Peyer's patch (tissue), 4 donors: ENCODE data around the gene TBCK. TPM values are rescaled to one million over a fixed set of nuclear protein-coding genes. Genes with fewer than 3 reads are reported as not detected.

Experiments used
- DNase-seq, 3 donors: peaks; one replicate each; pipeline ENCODE4 v3.0.0-alpha.2; 2017 to 2019
- H3K27ac ChIP-seq, 4 donors: fragments of 200-600 bp; sonication (generic); one replicate each; pipeline ENCODE4 v1.5.1; 2016 to 2019
- H3K27me3 ChIP-seq, 2 donors: fragments of 200-600 bp; sonication (generic); one replicate each; pipeline ENCODE4 v1.5.1; 2019
- H3K36me3 ChIP-seq, 3 donors: fragments of 200-600 bp; sonication (generic); one replicate each; pipeline ENCODE4 v1.5.1; 2016 to 2019
- H3K4me1 ChIP-seq, 4 donors: fragments of 200-600 bp; sonication (generic); one replicate each; pipeline ENCODE4 v1.5.1; 2016 to 2019
- H3K4me3 ChIP-seq, 4 donors: fragments of 200-600 bp; sonication (generic); 1 replicate in 3 of 4; 2 replicates in 1 of 4; pipeline ENCODE4 v1.5.1; 2016 to 2019; ENCODE audit warnings: mild to moderate bottlenecking in 1 of 4
- H3K9me3 ChIP-seq, 4 donors: fragments of 200-600 bp; sonication (generic); one replicate each; pipeline ENCODE4 v1.5.1; 2016 to 2019; ENCODE audit warnings: mild to moderate bottlenecking in 1 of 4
- CTCF ChIP-seq, 6 experiments: fragments of 450-650 bp in 4 of 6; fragments of 200-600 bp in 2 of 6; sonication (generic) in 1 of 6; IDR thresholded peaks; one replicate each; pipeline ENCODE4 v1.5.1; 2017 to 2019; ENCODE audit warnings: antibody characterized with exemption in 6 of 6, mild to moderate bottlenecking in 3 of 6, moderate library complexity in 1 of 6
- POLR2A ChIP-seq, 2 donors: fragments of 450-650 bp; IDR thresholded peaks; one replicate each; pipeline ENCODE4 v1.5.1; 2017; ENCODE audit warnings: antibody characterized with exemption in 2 of 2, mild to moderate bottlenecking in 2 of 2, moderate library complexity in 2 of 2
- total RNA-seq, 4 donors: library from RNA; depleted of rRNA; stranded (reverse); fragments of >200 nt; gene quantifications; one replicate each; pipeline ENCODE4 v1.1.0, GENCODE V29; 2016

The TBCK gene
- total RNA-seq, 4 donors from 2014 or later, result 39.9 to 96.6 (median 53.1) TPM

- no peak for TF ChIP-seq POLR2A (IDR thresholded peaks at IDR 0.05)
- no peak for TF ChIP-seq CTCF (IDR thresholded peaks at IDR 0.05)
- no peak overlapping the region for H3K27ac ChIP-seq
- H3K36me3 ChIP-seq, result peaks cover 0 to 83% (median 3%) of the 10 kb centered on the region in 3 donors
- H3K9me3 ChIP-seq, result no peaks in the 10 kb centered on the region
- H3K4me3 ChIP-seq, result no peak overlapping the region
- no peaks in the 10 kb centered on the region for H3K27me3 ChIP-seq
- H3K4me1 ChIP-seq, result no peaks in the 10 kb centered on the region
- no peak for DNase-seq
Measured at GRCh38 chr4:106336618-106337017, 20.6 kb upstream of the TBCK start.

GRCh38 chr4:106334741-106335470 is 18.9 kb upstream of the TBCK start:
- no peak for DNase-seq
- TF ChIP-seq CTCF (IDR thresholded peaks at IDR 0.05) (no peak), POLR2A (IDR thresholded peaks at IDR 0.05) (no peak)
- Histone ChIP-seq H3K36me3 (peaks cover 0 to 86% (median 3%) of the 10 kb centered on the region in 3 donors), H3K4me1 (no peaks in the 10 kb centered on the region), H3K4me3 (no peak overlapping the region), H3K27ac (no peak overlapping the region), H3K9me3 (no peaks in the 10 kb centered on the region), H3K27me3 (no peaks in the 10 kb centered on the region)

GRCh38 chr4:106333186-106333585 is 17.2 kb upstream of the TBCK start:
- Histone ChIP-seq H3K4me1 (no peaks in the 10 kb centered on the region), H3K27ac (no peak overlapping the region), H3K9me3 (no peaks in the 10 kb centered on the region), H3K36me3 (peaks cover 0 to 93% (median under 1%) of the 10 kb centered on the region in 3 donors), H3K27me3 (no peaks in the 10 kb centered on the region), H3K4me3 (no peak overlapping the region)
- TF ChIP-seq CTCF (IDR thresholded peaks at IDR 0.05) (no peak), POLR2A (IDR thresholded peaks at IDR 0.05) (no peak)
- DNase-seq, result no peak

- Histone ChIP-seq H3K36me3 (peaks cover 0 to 82% (median 0%) of the 10 kb centered on the region in 3 donors), H3K27ac (no peak overlapping the region), H3K27me3 (no peaks in the 10 kb centered on the region), H3K4me1 (no peaks in the 10 kb centered on the region), H3K9me3 (no peaks in the 10 kb centered on the region), H3K4me3 (no peak overlapping the region)
- DNase-seq, result no peak
- TF ChIP-seq POLR2A (IDR thresholded peaks at IDR 0.05) (no peak), CTCF (IDR thresholded peaks at IDR 0.05) (peak in 5 of 6 experiments; percentile 9 to 52 (median 51))
Measured at GRCh38 chr4:106329041-106329618, 13.1 kb upstream of the TBCK start.

- peaks cover 0 to 57% (median 0%) of the 10 kb centered on the region in 3 donors for H3K36me3 ChIP-seq
- H3K9me3 ChIP-seq, result no peaks in the 10 kb centered on the region
- no peaks in the 10 kb centered on the region for H3K27me3 ChIP-seq
- H3K4me1 ChIP-seq, result no peaks in the 10 kb centered on the region
- no peak overlapping the region for H3K4me3 ChIP-seq
- DNase-seq, result no peak
- H3K27ac ChIP-seq, result no peak overlapping the region
- TF ChIP-seq CTCF (IDR thresholded peaks at IDR 0.05), result no peak
- TF ChIP-seq POLR2A (IDR thresholded peaks at IDR 0.05), result no peak
Measured at GRCh38 chr4:106325800-106326199, 9.8 kb upstream of the TBCK start.
